SU-DHL-6 (cell line): ENCODE measurements around the gene SH3GL2.

Source experiments
- H2AFZ ChIP-seq: fragments of 200-600 bp; sonication (generic); 2 replicates; pipeline ENCODE4 v1.6.1; 2014; ENCODE audit warnings: low read depth, mild to moderate bottlenecking, moderate library complexity, mixed read lengths, antibody characterized with exemption, low read length; ENCODE audit not compliant: severe bottlenecking
- H3F3A ChIP-seq: fragments of 200-600 bp; shearing (Covaris generic); 2 replicates; pipeline ENCODE4 v1.6.0; 2016; ENCODE audit warnings: antibody characterized with exemption, mild to moderate bottlenecking; ENCODE audit not compliant: insufficient read depth
- H3K27ac ChIP-seq: fragments of 200-600 bp; sonication (generic); 2 replicates; pipeline ENCODE4 v1.5.1; 2016; ENCODE audit warnings: low read depth, mild to moderate bottlenecking, low read length, moderate library complexity, mixed read lengths
- H3K27me3 ChIP-seq: fragments of 200-600 bp; sonication (generic), shearing (Covaris generic); 2 replicates; pipeline ENCODE4 v1.6.0; 2014; ENCODE audit warnings: mild to moderate bottlenecking, low read length
- H3K36me3 ChIP-seq: fragments of 200-600 bp; sonication (generic); 2 replicates; pipeline ENCODE4 v1.6.1; 2014; ENCODE audit warnings: mild to moderate bottlenecking, low read length, mixed read lengths
- H3K4me2 ChIP-seq: fragments of 300-600, 200-600 bp; shearing (Covaris generic), sonication (generic); 2 replicates; pipeline ENCODE4 v1.6.0; 2014; ENCODE audit warnings: low read length, low read depth, mild to moderate bottlenecking; ENCODE audit not compliant: poor library complexity, severe bottlenecking
- H3K4me3 ChIP-seq: fragments of 200-600 bp; sonication (generic); 2 replicates; pipeline ENCODE4 v1.5.1; 2014; ENCODE audit warnings: antibody characterized with exemption, low read length, mild to moderate bottlenecking, mixed read lengths; ENCODE audit not compliant: insufficient read depth, poor library complexity, severe bottlenecking
- H3K79me2 ChIP-seq: fragments of 200-600 bp; sonication (generic); 2 replicates; pipeline ENCODE4 v1.6.1; 2014; ENCODE audit warnings: mild to moderate bottlenecking, low read length, moderate library complexity; ENCODE audit not compliant: insufficient read depth
- H3K9ac ChIP-seq: fragments of 200-600 bp; sonication (generic); 2 replicates; pipeline ENCODE4 v1.7.0; 2014; ENCODE audit warnings: mild to moderate bottlenecking, low read length
- H3K9me2 ChIP-seq: fragments of 200-600 bp; sonication (generic); replicated peaks from 2 replicates; pipeline ENCODE4 v1.6.1; 2014; ENCODE audit warnings: low read length; ENCODE audit not compliant: insufficient read depth
- H3K9me3 ChIP-seq: fragments of 200-600 bp; sonication (generic); 2 replicates; pipeline ENCODE4 v1.6.1; 2014; ENCODE audit warnings: low read length, mixed read lengths; ENCODE audit not compliant: insufficient read depth
- H4K20me1 ChIP-seq: fragments of 200-600 bp; sonication (generic); 2 replicates; pipeline ENCODE4 v1.6.1; 2014; ENCODE audit warnings: low read depth, mild to moderate bottlenecking, antibody characterized with exemption, low read length, moderate library complexity, mixed read lengths
- EZH2phosphoT487 ChIP-seq: fragments of 200-600 bp; sonication (generic), shearing (Covaris generic); conservative IDR thresholded peaks from 2 replicates; pipeline ENCODE4 v1.6.1; 2018; ENCODE audit warnings: mild to moderate bottlenecking, antibody characterized with exemption, low read length, moderate library complexity, mixed read lengths
- TF ChIP-seq, protein P1 (sequence below): fragments of 200-600 bp; sonication (generic); IDR thresholded peaks from one replicate; pipeline ENCODE4 v1.5.1; 2017; ENCODE audit warnings: antibody characterized with exemption, mild to moderate bottlenecking, low read length, moderate library complexity; ENCODE audit not compliant: insufficient read depth, poor library complexity, severe bottlenecking

The SH3GL2 gene

DNA sequence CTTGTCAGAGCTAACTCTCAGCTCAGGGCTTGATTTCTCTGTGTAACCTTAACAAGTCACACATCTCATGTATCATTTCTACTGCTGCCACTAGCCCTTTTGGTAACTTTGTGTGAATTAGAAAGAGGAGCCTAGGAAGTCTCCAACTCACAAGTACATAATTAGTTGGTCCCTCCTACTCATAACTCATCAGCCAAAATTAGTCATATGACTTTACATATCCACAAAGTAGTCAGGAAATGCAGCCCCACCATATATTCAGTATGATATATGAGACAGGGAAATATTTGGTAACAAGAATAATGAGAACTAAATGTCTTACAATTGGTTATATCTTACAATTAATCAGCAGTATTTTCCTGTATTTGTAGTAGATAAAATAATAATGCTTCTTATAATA is 250.2 kb downstream of the SH3GL2 start:
- Histone ChIP-seq H2AFZ (no peak overlapping the region), H3K27me3 (no peaks in the 10 kb centered on the region), H3K36me3 (no peaks in the 10 kb centered on the region), H3K79me2 (no peaks in the 10 kb centered on the region), H3K4me3 (no peak overlapping the region), H3K27ac (no peak overlapping the region), H4K20me1 (no peaks in the 10 kb centered on the region), H3K4me2 (no peak overlapping the region), H3K9me3 (no peaks in the 10 kb centered on the region), H3K9me2 (no peaks in the 10 kb centered on the region), H3K9ac (no peak overlapping the region), H3F3A (no peaks in the 10 kb centered on the region)
- TF ChIP-seq, protein P1, sequence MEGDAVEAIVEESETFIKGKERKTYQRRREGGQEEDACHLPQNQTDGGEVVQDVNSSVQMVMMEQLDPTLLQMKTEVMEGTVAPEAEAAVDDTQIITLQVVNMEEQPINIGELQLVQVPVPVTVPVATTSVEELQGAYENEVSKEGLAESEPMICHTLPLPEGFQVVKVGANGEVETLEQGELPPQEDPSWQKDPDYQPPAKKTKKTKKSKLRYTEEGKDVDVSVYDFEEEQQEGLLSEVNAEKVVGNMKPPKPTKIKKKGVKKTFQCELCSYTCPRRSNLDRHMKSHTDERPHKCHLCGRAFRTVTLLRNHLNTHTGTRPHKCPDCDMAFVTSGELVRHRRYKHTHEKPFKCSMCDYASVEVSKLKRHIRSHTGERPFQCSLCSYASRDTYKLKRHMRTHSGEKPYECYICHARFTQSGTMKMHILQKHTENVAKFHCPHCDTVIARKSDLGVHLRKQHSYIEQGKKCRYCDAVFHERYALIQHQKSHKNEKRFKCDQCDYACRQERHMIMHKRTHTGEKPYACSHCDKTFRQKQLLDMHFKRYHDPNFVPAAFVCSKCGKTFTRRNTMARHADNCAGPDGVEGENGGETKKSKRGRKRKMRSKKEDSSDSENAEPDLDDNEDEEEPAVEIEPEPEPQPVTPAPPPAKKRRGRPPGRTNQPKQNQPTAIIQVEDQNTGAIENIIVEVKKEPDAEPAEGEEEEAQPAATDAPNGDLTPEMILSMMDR = no peak
- TF ChIP-seq EZH2phosphoT487 = no peak

DNA sequence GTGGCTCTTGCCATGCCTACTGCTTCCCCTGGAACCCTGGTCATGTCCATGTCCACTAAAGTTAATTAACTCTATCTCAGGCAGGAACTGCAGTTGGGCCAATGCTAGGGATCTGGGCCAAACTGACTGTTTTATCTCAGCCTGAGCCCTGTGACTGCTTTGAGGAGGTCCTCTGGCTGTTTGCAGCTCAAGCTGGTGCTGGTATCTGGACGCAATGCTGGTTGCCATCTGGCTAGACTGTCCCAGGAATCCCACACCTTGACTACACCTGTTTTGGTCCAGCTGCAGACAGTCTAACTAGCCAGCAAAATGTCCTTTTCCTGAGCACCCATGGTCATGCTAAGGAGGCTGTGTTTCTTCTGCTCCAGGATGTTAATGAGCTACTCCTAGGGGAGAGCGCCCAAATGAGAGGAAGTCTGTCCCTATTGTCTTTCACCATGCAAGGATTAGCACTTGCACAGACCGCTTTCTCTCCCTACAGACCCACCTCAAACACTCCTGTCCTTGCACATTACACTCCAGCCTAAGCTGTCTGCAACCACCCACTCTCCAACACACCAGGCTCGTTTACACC is 251.0 kb downstream of the SH3GL2 start:
- Histone ChIP-seq H3K79me2 (no peaks in the 10 kb centered on the region), H3F3A (no peaks in the 10 kb centered on the region), H3K9me2 (no peaks in the 10 kb centered on the region), H3K9me3 (no peaks in the 10 kb centered on the region), H3K4me2 (no peak overlapping the region), H3K36me3 (no peaks in the 10 kb centered on the region), H3K9ac (no peak overlapping the region), H3K4me3 (no peak overlapping the region), H3K27me3 (no peaks in the 10 kb centered on the region), H4K20me1 (no peaks in the 10 kb centered on the region), H3K27ac (no peak overlapping the region), H2AFZ (no peak overlapping the region)
- TF ChIP-seq, protein P1 = no peak
- no peak for TF ChIP-seq EZH2phosphoT487

DNA sequence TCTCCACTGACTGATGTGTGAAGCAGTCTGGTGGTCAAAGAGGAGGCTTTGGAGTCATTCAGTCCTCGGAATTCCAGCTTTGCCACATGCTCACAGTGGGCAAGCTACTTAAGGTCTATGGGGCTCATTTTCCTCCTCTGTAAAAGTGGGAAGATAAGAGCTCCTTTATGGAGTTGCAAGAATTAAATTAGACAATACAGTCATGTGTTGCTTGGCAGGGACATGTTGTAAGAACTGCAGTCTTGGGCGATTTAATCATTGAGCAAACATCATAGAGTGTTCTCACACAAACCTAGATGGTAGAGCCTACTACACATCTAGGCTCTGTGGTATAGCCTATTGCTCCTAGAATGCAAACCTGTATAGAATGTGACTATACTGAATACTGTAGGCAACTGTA is 253.9 kb downstream of the SH3GL2 start:
- TF ChIP-seq EZH2phosphoT487 = no peak
- TF ChIP-seq, protein P1 = no peak

More for the DNA sequence above, 253.9 kb downstream of the SH3GL2 start:
- H3K4me3 ChIP-seq = no peak overlapping the region
- no peaks in the 10 kb centered on the region for H3K79me2 ChIP-seq
- no peaks in the 10 kb centered on the region for H3K9me2 ChIP-seq
- no peaks in the 10 kb centered on the region for H3K36me3 ChIP-seq
- H3K27me3 ChIP-seq = no peaks in the 10 kb centered on the region
- no peaks in the 10 kb centered on the region for H3K9me3 ChIP-seq
- H3K4me2 ChIP-seq = no peak overlapping the region
- no peaks in the 10 kb centered on the region for H4K20me1 ChIP-seq
- no peaks in the 10 kb centered on the region for H3F3A ChIP-seq
- no peak overlapping the region for H3K9ac ChIP-seq
- H3K27ac ChIP-seq = no peak overlapping the region
- H2AFZ ChIP-seq = no peak overlapping the region
